Fibroblast of lung (primary cell): ENCODE measurements around the gene AFTPH.

ENCODE experiments used
- CTCF ChIP-seq, 2 donors: IDR thresholded peaks in 1 of 2; conservative IDR thresholded peaks in 1 of 2; 1 replicate in 1 of 2; 2 replicates in 1 of 2; pipeline ENCODE4 v1.5.1; 2011 to 2012; ENCODE audit warnings: low read length in 2 of 2, control low read depth in 1 of 2, inconsistent platforms in 1 of 2, low read depth in 1 of 2, mild to moderate bottlenecking in 1 of 2
- EZH2 ChIP-seq: IDR thresholded peaks from 2 replicates; pipeline ENCODE4 v1.5.1; 2012; ENCODE audit warnings: low read length, control low read depth, mild to moderate bottlenecking; ENCODE audit errors: missing control alignments

DNA sequence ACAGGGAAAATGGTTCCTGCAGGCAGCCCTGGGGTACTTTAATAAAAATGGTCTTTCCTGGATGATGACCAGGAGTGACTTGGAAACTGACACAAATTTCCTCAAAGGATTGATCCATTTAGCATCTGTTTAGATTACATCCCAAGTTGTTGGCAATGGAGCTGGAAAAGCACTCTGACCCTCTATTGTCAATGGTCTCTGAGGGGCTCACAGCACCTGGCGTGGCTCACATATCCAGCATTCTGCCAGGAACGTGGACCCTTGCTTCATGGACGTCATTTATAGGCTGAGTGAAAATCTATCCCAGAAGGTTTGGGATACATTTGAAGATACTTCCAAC is 85.8 kb downstream of the AFTPH start:
- no peak for TF ChIP-seq CTCF (conservative IDR thresholded peaks at IDR 0.05 in 1 of 2, IDR thresholded peaks at IDR 0.05 in 1 of 2; ENCODE audit: low read depth in 1 of 2, low read length in 2 of 2)
- TF ChIP-seq EZH2: no peak
